Stimulated activated CD8-positive, alpha-beta memory T cell treated with anti-CD3 and anti-CD28 coated beads, Interleukin-7, amount 100 ng/mL, for 1 hour (primary cell): ENCODE results near the gene EP400.

Source experiments
- DNase-seq, 2 donors: peaks; one replicate each; pipeline ENCODE4 v3.0.0-alpha.2; 2020; ENCODE audit warnings: low read depth in 2 of 2

Gene EP400

GRCh38 chr12:132019891-132020290 is 70.1 kb downstream of the EP400 start:
- DNase-seq: no peak

GRCh38 chr12:132020292-132020691 is 70.5 kb downstream of the EP400 start:
- DNase-seq: no peak

- DNase-seq: no peak
Measured at GRCh38 chr12:132021031-132021871, 71.5 kb downstream of the EP400 start.

- DNase-seq: no peak
Measured at GRCh38 chr12:132021965-132022364, 72.2 kb downstream of the EP400 start.

GRCh38 chr12:132023658-132024057 is 73.9 kb downstream of the EP400 start:
- no peak for DNase-seq

- DNase-seq: no peak
Measured at GRCh38 chr12:132024758-132025157, 75.0 kb downstream of the EP400 start.

- no peak for DNase-seq
Measured at GRCh38 chr12:132025526-132025925, 75.8 kb downstream of the EP400 start.

GRCh38 chr12:132026061-132026795 is 76.5 kb downstream of the EP400 start:
- DNase-seq: no peak

GRCh38 chr12:132026796-132027500 is 77.2 kb downstream of the EP400 start:
- DNase-seq: no peak

GRCh38 chr12:132027636-132028035 is 77.9 kb downstream of the EP400 start:
- no peak for DNase-seq

GRCh38 chr12:132028111-132028510 is 78.4 kb downstream of the EP400 start:
- DNase-seq: no peak

- DNase-seq: no peak
Measured at GRCh38 chr12:132029503-132030300, 80.0 kb downstream of the EP400 start.

- no peak for DNase-seq
Measured at GRCh38 chr12:132030367-132031038, 80.8 kb downstream of the EP400 start.

GRCh38 chr12:132033627-132034026 is 83.9 kb downstream of the EP400 start:
- DNase-seq: no peak

- no peak for DNase-seq
Measured at GRCh38 chr12:132036063-132036683, 86.4 kb downstream of the EP400 start.

GRCh38 chr12:132040906-132041606 is 91.3 kb downstream of the EP400 start:
- DNase-seq: no peak

- no peak for DNase-seq
Measured at GRCh38 chr12:132043216-132043615, 93.5 kb downstream of the EP400 start.

- no peak for DNase-seq
Measured at GRCh38 chr12:132043770-132044467, 94.2 kb downstream of the EP400 start.

- no peak for DNase-seq
Measured at GRCh38 chr12:132044661-132045412, 95.1 kb downstream of the EP400 start.
